Loucy (cell line): ENCODE results near the gene SDK1.

Experiments used
- H2AFZ ChIP-seq: fragments of 200-600 bp; sonication (generic); 2 replicates; pipeline ENCODE4 v1.6.0; 2016; ENCODE audit warnings: antibody characterized with exemption, mild to moderate bottlenecking, low read length, moderate library complexity
- H3F3A ChIP-seq: fragments of 200-600 bp; 2 replicates; pipeline ENCODE4 v1.6.0; 2016; ENCODE audit warnings: antibody characterized with exemption, low read depth, mild to moderate bottlenecking
- H3K27me3 ChIP-seq: fragments of 200-600 bp; sonication (generic); 2 replicates; pipeline ENCODE4 v1.6.1; 2014; ENCODE audit warnings: low read length, mild to moderate bottlenecking; ENCODE audit not compliant: insufficient read depth, poor library complexity, severe bottlenecking
- H3K36me3 ChIP-seq: fragments of 200-600 bp; sonication (generic); 2 replicates; pipeline ENCODE4 v1.6.1; 2016; ENCODE audit warnings: low read length; ENCODE audit not compliant: insufficient read depth
- H3K4me1 ChIP-seq: fragments of 200-600 bp; sonication (generic); 2 replicates; pipeline ENCODE4 v1.5.1; 2014; ENCODE audit warnings: low read length, mild to moderate bottlenecking; ENCODE audit not compliant: insufficient read depth, poor library complexity, severe bottlenecking
- H3K4me2 ChIP-seq: fragments of 200-600 bp; sonication (generic); 2 replicates; pipeline ENCODE4 v1.6.0; 2014; ENCODE audit warnings: antibody characterized with exemption, low read length, low read depth, mild to moderate bottlenecking; ENCODE audit not compliant: poor library complexity, severe bottlenecking
- H3K4me3 ChIP-seq: fragments of 200-600 bp; sonication (generic); 2 replicates; pipeline ENCODE4 v1.5.1; 2014; ENCODE audit warnings: low read length, mild to moderate bottlenecking, mixed read lengths; ENCODE audit not compliant: poor library complexity, severe bottlenecking
- H3K79me2 ChIP-seq: fragments of 200-600 bp; sonication (generic); 2 replicates; pipeline ENCODE4 v1.6.1; 2014; ENCODE audit warnings: low read length; ENCODE audit not compliant: insufficient read depth
- H3K9ac ChIP-seq: fragments of 200-600 bp; sonication (generic); 2 replicates; pipeline ENCODE4 v1.6.0; 2014; ENCODE audit warnings: mild to moderate bottlenecking, low read depth, low read length, moderate library complexity; ENCODE audit not compliant: poor library complexity, severe bottlenecking
- H3K9me2 ChIP-seq: fragments of 200-600 bp; sonication (generic); replicated peaks from 2 replicates; pipeline ENCODE4 v1.6.1; 2016; ENCODE audit warnings: low read depth, low read length, mixed read lengths
- H3K9me3 ChIP-seq: fragments of 200-600 bp; sonication (generic); 2 replicates; pipeline ENCODE4 v1.6.1; 2014; ENCODE audit warnings: mild to moderate bottlenecking, antibody characterized with exemption, low read length, low read depth; ENCODE audit not compliant: insufficient read depth
- H4K20me1 ChIP-seq: fragments of 200-600 bp; sonication (generic); 2 replicates; pipeline ENCODE4 v1.6.0; 2014; ENCODE audit warnings: antibody characterized with exemption, low read length, mild to moderate bottlenecking; ENCODE audit not compliant: insufficient read depth, poor library complexity, severe bottlenecking
- CTCF ChIP-seq: fragments of 200-600 bp; sonication (generic); conservative IDR thresholded peaks from 2 replicates; pipeline ENCODE4 v1.5.1; 2014; ENCODE audit warnings: mild to moderate bottlenecking, antibody characterized with exemption, low read length
- EZH2phosphoT487 ChIP-seq: fragments of 200-600 bp; IDR thresholded peaks from 2 replicates; pipeline ENCODE4 v1.6.1; 2018; ENCODE audit warnings: antibody characterized with exemption, mild to moderate bottlenecking, moderate library complexity, borderline replicate concordance

SDK1 gene

GRCh38 chr7:4108951-4109350 is 807.9 kb downstream of the SDK1 start:
- Histone ChIP-seq H3K36me3 (no peaks in the 10 kb centered on the region), H3F3A (no peaks in the 10 kb centered on the region), H3K9me3 (peaks cover 14% of the 10 kb centered on the region; the same call in 1 of the 2 replicates), H3K4me1 (no peaks in the 10 kb centered on the region), H3K4me2 (no peak overlapping the region), H4K20me1 (no peaks in the 10 kb centered on the region), H2AFZ (no peak overlapping the region), H3K9me2 (no peaks in the 10 kb centered on the region), H3K27me3 (no peaks in the 10 kb centered on the region), H3K79me2 (no peaks in the 10 kb centered on the region), H3K4me3 (no peak overlapping the region), H3K9ac (no peak overlapping the region)
- no peak for TF ChIP-seq EZH2phosphoT487
- TF ChIP-seq CTCF = no peak

- Histone ChIP-seq H3K27me3 (no peaks in the 10 kb centered on the region), H2AFZ (no peak overlapping the region), H3K79me2 (no peaks in the 10 kb centered on the region), H3K36me3 (no peaks in the 10 kb centered on the region), H3K9ac (no peak overlapping the region), H3K9me2 (no peaks in the 10 kb centered on the region), H3K4me3 (no peak overlapping the region), H3F3A (no peaks in the 10 kb centered on the region), H3K4me2 (no peak overlapping the region), H4K20me1 (no peaks in the 10 kb centered on the region), H3K4me1 (no peaks in the 10 kb centered on the region), H3K9me3 (peaks cover 16% of the 10 kb centered on the region; the same call in 1 of the 2 replicates)
- TF ChIP-seq EZH2phosphoT487 (no peak), CTCF (no peak)
These were observed 808.5 kb downstream of the SDK1 start for GRCh38 chr7:4109481-4110110.

- no peak for TF ChIP-seq EZH2phosphoT487
- TF ChIP-seq CTCF = no peak
These were observed 809.4 kb downstream of the SDK1 start for GRCh38 chr7:4110438-4110837.

More at GRCh38 chr7:4110438-4110837, 809.4 kb downstream of the SDK1 start:
- Histone ChIP-seq H3K9ac (no peak overlapping the region), H3K9me3 (peaks cover 23% of the 10 kb centered on the region; the same call in 1 of the 2 replicates), H2AFZ (no peak overlapping the region), H3K36me3 (no peaks in the 10 kb centered on the region), H3K27me3 (no peaks in the 10 kb centered on the region), H3F3A (no peaks in the 10 kb centered on the region), H3K4me3 (no peak overlapping the region), H3K4me1 (no peaks in the 10 kb centered on the region), H3K79me2 (no peaks in the 10 kb centered on the region), H3K4me2 (no peak overlapping the region), H3K9me2 (no peaks in the 10 kb centered on the region), H4K20me1 (no peaks in the 10 kb centered on the region)
